GM10266 (cell line): ENCODE measurements around the gene ZNHIT3.
"Not testable (repeated sequence)": the region's sequence is repeated elsewhere in the genome, so short reads cannot be mapped to it uniquely, and the experiment has no call there.

Experiments
- DNase-seq: peaks from one replicate; pipeline ENCODE4 v3.0.0; 2012; ENCODE audit errors: extremely low spot score
- TF ChIP-seq, protein P1 (sequence below): IDR thresholded peaks from 2 replicates; pipeline ENCODE4 v1.5.1; 2012; ENCODE audit warnings: mild to moderate bottlenecking, low read depth; ENCODE audit not compliant: control insufficient read depth, insufficient read depth; ENCODE audit errors: missing control alignments

ZNHIT3 gene

DNA sequence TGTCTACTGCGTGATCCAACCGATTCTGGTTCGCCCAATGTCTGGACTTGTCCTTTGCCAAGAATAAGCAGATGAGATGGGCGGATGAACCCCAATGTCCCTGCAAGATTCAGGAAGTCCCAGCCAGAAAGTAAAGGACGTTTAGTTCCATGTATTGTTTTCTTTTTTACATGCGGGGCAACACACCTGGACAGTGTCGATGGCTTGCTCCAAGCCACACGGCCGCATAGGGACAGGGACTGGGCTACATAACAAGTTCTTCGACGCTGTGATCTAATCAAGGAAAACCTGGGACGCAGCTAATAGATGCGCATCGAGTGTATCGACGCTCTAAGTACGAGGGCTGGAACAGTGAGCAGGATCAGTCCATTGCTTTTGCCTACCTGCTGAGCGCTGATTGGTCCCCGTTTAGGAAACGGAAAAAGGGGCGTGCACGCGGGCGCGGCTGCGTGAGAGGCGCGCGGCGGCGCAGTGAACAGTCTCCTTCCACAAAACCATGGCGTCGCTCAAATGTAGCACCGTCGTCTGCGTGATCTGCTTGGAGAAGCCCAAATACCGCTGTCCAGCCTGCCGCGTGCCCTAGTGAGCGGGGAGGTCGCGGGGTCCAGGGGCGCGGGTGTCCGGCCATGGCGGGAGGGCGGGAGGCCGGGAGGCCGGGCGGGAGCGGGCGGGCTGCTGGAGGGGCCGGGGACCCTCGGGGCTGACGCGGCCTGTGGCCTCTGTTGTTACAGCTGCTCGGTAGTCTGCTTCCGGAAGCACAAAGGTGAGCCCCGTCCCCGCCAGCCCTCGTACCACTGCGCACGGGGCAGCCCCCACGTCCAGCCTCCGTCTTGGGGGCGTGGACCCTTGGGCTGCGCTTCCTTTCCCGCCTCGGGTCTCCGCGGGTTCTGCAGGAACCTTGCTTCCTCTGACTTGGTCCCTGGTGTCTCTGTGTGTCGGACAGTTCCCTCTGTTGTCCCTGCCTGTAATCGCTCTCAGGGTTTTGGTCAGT, at the start of gene ZNHIT3:
Gene ZNHIT3 (plus strand): TSS at position 478 of the 991 bp plus-strand sequence. CDS start 19 bp downstream, at position 497.
- TF ChIP-seq, protein P1, sequence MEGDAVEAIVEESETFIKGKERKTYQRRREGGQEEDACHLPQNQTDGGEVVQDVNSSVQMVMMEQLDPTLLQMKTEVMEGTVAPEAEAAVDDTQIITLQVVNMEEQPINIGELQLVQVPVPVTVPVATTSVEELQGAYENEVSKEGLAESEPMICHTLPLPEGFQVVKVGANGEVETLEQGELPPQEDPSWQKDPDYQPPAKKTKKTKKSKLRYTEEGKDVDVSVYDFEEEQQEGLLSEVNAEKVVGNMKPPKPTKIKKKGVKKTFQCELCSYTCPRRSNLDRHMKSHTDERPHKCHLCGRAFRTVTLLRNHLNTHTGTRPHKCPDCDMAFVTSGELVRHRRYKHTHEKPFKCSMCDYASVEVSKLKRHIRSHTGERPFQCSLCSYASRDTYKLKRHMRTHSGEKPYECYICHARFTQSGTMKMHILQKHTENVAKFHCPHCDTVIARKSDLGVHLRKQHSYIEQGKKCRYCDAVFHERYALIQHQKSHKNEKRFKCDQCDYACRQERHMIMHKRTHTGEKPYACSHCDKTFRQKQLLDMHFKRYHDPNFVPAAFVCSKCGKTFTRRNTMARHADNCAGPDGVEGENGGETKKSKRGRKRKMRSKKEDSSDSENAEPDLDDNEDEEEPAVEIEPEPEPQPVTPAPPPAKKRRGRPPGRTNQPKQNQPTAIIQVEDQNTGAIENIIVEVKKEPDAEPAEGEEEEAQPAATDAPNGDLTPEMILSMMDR, result no peak
- DNase-seq, result peak; percentile 97

- not testable (repeated sequence) for DNase-seq
These were observed 44.7 kb upstream of the ZNHIT3 start for GRCh38 chr17:36441792-36442191.

GRCh38 chr17:36443777-36444176, 42.7 kb upstream of the ZNHIT3 start:
- no peak for DNase-seq

DNA sequence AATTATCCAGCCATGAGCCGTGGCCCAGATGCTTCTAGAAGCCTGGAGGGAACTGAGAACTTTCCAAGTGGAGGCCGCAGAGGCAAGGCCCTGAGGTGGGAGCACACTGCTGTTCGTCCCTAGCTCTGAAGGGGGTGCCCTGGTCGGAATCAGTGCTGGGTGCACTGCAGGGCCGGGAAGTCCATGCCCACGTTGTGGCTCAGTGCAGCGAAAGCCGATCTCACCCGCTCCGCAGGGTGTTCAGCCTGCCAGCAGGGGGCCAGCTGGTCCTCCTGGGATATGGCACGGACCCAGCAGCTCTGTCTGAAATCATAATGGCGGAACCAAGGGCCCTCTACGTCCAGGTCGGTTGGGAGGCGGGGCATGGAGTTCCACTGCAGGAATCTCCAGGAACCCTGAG, 36.5 kb upstream of the ZNHIT3 start:
- not testable (repeated sequence) for DNase-seq

More at GRCh38 chr17:36443777-36444176, 42.7 kb upstream of the ZNHIT3 start:
- TF ChIP-seq, protein P1, result no peak

DNA sequence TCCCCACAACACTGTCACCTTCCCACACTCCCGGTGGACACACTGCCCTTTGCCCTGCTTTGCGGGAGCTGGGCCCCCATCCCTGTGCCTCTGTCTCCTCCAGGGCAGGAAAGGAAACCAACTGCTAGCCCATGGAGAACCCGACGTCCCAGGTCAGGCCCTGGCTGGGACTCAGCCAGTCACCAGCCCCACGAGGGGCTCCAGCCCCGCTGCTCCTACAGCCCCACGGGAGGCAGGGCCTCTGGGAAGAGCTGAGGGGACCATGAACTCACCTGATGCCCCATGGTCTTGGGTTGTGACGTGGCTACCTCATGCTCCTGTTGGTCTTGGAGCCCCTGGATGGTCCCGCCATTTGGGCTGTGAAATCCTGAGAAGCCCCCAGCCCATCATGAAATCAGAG, 33.6 kb upstream of the ZNHIT3 start:
- not testable (repeated sequence) for DNase-seq

- DNase-seq, result not testable (repeated sequence)
These were observed 28.8 kb upstream of the ZNHIT3 start for GRCh38 chr17:36457701-36458100.

DNA sequence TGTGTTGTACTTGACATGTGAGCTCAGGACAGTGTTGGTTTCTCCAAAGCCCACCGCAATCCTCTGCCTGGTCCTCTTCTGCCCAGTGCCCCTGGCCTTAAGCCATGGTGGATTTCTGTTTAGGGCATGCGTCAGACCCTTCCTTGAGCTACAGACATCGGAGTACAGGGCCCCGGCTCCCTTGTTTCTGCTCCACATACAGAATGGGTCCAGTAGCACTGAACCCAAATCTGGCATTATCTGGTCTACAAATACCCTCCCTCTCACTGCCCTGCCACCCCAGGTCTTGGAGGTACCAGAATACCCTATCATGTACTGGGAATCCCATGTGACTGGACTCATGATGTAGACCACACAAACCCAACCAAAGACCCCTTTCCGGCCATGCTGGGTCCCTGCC, 27.4 kb upstream of the ZNHIT3 start:
- no peak for DNase-seq
- TF ChIP-seq, protein P1, result no peak

DNA sequence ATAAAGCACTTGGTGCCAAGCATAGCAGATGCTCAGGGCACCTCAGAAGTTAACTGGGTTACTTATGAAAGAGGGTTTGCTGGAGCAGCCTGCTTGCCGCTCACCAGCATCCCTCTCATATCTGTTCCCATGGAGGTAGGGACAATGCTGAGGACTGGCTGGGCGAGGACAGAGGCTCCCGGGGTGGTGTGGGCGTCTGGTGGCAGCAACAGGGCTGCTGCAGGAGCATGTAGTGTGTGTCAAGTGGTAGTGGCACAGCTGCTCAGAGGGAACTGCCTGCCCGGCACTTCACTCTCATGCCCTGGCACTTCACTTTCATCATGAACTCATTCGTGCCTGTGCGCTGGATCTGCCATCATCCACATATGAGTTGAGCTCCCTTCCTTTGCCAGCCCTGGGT, 26.9 kb upstream of the ZNHIT3 start:
- TF ChIP-seq, protein P1, result no peak
- DNase-seq, result no peak

DNA sequence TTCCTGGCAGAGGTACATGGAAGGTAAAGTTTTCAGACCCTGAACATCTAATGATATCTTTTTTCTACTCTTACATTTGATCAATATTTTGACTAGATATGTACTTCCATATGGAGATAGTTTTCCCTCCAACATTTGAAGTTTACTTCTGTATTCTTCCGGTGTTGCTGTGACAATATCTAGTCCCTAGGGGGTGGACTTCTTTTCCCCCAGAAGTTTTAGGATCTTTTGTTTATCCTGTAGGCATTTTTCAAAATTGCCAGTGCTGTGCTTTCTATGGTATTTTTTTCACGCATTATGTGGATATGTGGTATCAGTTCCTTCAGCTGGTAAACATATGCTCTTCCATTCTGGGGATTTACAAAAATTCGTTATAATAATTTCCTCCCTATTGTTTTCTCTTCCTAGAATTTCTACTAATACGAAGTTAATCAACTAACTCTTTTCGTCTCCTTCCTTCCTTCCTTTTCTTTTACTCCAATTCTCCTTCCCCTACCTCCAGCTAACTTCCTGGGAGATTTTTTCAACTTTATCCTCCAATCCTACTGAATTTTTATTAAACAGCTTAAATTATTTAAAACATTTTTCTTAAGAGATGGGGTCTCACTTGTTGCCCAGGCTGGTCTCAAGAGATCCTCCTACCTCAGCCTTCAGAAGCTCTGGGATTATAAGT, 26.1 kb upstream of the ZNHIT3 start:
- TF ChIP-seq, protein P1, result no peak
- no peak for DNase-seq
